GM12875 (cell line): ENCODE results near the gene SLC39A13.
A peak's percentile ranks its signal among the peaks of the same experiment; 100 is the strongest.

Experiments used
- H3K4me3 ChIP-seq: one replicate; pipeline ENCODE4 v1.5.1; 2011; ENCODE audit warnings: low read depth, low read length, control low read depth
- CTCF ChIP-seq: IDR thresholded peaks from 2 replicates; pipeline ENCODE4 v1.5.1; 2011; ENCODE audit warnings: low read depth, mild to moderate bottlenecking, control low read depth, inconsistent platforms, low read length, moderate library complexity, borderline replicate concordance; ENCODE audit not compliant: insufficient read depth

The SLC39A13 gene

GRCh38 chr11:47391077-47391583 lies 17.3 kb upstream of the SLC39A13 start:
- H3K4me3 ChIP-seq = no peak overlapping the region
- no peak for TF ChIP-seq CTCF

GRCh38 chr11:47391711-47392432 lies 16.5 kb upstream of the SLC39A13 start:
- H3K4me3 ChIP-seq = no peak overlapping the region
- TF ChIP-seq CTCF = no peak

- no peak overlapping the region for H3K4me3 ChIP-seq
- no peak for TF ChIP-seq CTCF
Observed at GRCh38 chr11:47392546-47393162, 15.7 kb upstream of the SLC39A13 start.

- H3K4me3 ChIP-seq = no peak overlapping the region
- no peak for TF ChIP-seq CTCF
Observed at GRCh38 chr11:47393163-47394049, 15.0 kb upstream of the SLC39A13 start.

- no peak overlapping the region for H3K4me3 ChIP-seq
- TF ChIP-seq CTCF = no peak
Observed at GRCh38 chr11:47394050-47394321, 14.4 kb upstream of the SLC39A13 start.

- peak overlapping the region; percentile 33 for H3K4me3 ChIP-seq
- TF ChIP-seq CTCF = no peak
Observed at GRCh38 chr11:47394322-47395222, 13.8 kb upstream of the SLC39A13 start.
